ENCODE results near the gene VWA3B.
"Not testable (repeated sequence)": the region's sequence is repeated elsewhere in the genome, so short reads cannot be mapped to it uniquely, and the experiment has no call there.

VWA3B gene

GRCh38 chr2:98299211-98299905 lies 212.4 kb downstream of the VWA3B start:
- DNase-seq (ENCODE audit: low read depth), result no peak

DNA sequence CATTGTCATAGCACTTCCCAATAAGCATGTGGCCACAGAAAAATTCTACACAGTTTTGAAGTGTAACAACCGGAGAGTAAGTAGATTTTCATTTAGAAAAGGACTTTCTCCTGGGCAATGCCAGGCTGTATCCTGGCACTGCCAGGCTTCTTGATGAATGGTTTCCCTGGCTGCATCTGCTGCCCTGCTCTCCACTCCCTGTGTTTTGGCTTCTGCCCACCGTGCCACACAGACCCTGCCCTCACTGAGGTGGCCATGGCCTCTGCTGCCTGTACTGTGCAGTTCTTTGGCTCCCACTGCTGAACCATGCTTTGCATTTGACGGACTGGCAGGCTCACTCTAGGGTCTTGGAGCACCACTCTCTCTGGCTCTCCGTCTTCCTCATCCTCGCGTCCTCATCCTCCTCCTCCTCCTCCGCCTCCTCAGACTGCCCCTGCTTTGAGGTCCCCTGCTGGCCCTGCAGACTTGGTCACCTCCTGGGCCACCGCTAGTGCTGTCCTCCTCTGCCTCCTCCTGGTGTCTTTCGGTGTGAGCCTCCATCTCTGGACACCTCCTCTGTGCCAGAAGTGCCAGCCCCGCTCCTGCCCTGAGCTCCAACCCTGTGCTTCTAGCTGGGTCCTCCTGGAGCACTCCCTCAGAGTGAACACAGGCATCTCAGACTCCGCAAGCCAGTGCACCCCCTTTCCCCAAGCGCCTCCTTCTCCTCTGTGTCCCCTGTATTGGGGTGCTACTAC lies 213.3 kb downstream of the VWA3B start:
- DNase-seq (ENCODE audit: low read depth), result no peak

GRCh38 chr2:98301469-98301868 lies 214.5 kb downstream of the VWA3B start:
- DNase-seq (ENCODE audit: low read depth), result no peak

GRCh38 chr2:98307131-98307696 lies 220.2 kb downstream of the VWA3B start:
- not testable (repeated sequence) for DNase-seq (ENCODE audit: low read depth)

DNA sequence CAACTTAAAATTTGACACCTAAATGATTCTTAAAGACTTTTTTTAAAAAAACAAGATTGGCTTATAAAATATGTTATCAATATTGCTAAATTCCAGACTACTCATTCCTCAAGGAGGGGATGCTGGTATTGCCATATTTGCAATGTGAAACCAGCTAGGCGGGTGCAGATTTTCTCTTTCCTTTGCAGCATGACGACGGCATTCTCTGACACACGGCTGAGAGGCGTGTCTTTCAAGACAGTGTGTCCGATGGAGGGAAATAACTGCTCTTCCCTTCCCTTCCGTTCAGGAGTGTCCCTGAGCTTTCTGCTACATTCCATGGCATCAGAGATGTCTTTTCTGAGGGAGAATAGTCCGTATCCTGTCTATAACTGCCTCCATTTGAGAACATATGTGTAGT lies 221.1 kb downstream of the VWA3B start:
- no peak for DNase-seq (ENCODE audit: low read depth)

DNA sequence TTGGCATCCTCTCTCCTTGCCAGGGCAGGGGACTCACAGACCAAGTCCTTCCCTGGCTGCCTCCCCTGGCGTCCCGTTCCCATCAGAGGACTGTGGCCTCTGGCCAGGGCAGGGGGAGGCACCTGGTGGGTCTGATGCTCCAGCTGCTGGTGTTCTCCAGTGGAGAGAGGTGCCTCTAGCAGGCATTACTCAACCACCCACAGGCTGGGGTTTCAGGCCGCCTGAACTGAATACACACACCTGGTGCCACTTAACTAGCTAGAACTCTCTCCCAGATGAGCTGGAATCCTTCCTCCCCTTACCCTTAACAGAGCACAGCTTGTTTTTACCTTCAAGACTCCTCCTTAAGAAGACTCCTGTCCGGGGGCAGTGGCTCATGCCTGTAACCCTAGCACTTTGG lies 221.6 kb downstream of the VWA3B start:
- no peak for DNase-seq (ENCODE audit: low read depth)

DNA sequence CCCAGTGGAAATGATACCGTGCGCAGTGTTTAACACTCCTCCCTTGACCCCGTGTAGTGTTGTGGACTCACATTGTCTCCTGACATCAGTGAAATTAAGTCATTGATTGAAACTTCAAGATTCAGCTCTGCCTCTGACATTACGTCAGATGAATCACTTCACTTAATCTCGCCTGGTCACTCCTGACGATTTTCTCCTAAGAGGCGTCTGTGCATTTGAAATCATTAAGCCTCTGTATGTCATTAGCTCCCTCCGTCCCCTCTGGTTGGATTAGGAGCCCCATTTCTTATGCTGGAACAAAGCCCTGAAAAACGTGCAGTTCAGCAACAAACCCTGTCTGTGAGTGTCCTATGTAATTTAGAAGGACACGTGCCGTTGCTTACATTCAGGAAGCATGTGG lies 222.6 kb downstream of the VWA3B start:
- no peak for DNase-seq (ENCODE audit: low read depth)

GRCh38 chr2:98310010-98310409 lies 223.0 kb downstream of the VWA3B start:
- DNase-seq (ENCODE audit: low read depth), result no peak

- no peak for DNase-seq (ENCODE audit: low read depth)
Measured at GRCh38 chr2:98311090-98311489, 224.1 kb downstream of the VWA3B start.

DNA sequence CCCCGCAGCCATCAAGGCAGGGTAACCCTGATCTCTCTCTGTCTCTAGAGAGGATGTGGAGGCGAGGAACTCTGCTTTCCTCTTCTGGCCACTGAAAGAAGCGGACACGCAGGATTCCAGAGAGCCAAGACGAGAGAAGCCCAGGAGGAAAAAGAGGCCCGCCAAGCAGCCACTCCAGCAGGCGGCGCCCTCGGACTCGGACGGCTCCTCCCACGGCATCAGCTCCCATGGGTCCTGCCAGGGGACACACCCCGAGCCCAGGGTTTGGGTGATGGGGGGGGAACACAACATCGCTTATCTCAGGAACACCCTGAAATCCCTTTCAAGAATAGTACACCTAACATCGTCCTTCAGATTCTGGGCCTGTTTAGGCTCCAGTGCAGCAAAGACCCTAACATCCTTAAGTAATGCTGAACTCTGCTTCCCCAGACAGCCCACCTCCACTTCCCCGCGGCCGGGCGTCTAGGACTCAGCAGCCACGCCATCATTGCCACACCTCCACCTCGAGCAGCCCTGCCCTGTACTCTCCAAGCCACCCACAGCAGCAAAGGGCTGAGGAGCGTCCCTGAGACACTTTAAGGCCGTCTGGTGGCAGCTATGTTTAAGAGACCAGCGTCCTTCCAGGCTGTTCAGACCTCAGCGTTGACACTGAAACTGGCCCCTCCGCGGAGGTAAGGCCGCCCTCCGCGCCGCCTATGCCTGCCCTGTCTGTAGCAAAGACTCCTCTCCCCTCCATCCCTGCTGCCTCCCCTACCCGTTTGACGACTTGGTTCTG lies 225.0 kb downstream of the VWA3B start:
- no peak for DNase-seq (ENCODE audit: low read depth)

DNA sequence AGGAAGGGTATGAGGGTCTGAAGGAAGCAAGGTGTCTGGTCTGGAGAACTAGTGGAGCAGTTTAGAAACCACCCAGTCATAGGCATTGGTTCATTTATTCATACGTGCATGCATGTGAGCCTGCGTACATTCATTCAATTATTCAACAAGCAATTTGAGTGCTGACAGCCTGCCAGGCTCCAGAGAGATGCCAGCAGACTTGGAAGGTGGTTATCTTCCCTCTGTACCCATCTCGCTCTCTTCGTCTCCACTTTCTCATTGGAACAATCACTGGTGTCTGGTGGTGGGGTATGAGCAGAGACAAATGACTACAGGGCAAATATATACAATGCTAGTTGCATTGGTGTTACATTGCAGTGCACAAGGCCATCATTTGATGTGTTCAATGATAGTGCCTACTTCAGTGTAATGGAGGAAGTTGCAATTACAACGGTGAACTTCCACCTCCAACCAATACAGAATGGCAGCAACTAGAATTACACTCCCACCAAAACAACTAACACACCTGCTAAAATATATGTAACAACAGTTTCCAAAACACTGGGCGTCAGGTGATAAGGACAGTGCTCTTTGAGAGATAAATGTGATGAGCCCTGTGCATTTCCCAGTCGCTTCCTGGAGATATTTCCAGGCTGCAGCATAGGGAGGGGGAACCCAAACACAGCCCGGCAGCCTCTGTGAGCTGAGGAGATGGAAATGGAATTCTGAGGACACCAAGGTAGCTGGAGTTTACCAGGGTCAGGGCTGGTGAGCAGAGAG lies 226.7 kb downstream of the VWA3B start:
- DNase-seq (ENCODE audit: low read depth), result no peak

- DNase-seq (ENCODE audit: low read depth), result no peak
Measured at GRCh38 chr2:98314251-98314650, 227.3 kb downstream of the VWA3B start.

DNA sequence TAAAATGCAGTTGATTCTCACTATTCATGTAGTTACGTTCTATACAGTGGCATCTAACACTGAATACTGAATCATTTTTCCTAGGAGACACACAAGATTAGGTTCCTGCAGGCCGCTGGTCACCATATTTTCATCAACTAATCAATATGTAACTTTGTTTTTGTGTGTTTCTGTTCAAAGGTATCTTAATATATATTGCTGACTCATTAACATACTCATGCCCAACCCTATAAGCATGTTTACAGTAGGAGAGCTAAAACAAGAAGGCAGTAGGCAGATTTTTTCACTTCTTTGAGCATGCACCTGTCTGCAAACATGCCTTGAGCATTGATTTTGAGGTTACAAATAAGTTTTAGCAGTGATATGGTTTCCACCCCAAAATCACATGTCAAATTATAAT lies 229.0 kb downstream of the VWA3B start:
- no peak for DNase-seq (ENCODE audit: low read depth)

GRCh38 chr2:98317214-98317613 lies 230.2 kb downstream of the VWA3B start:
- no peak for DNase-seq (ENCODE audit: low read depth)

DNA sequence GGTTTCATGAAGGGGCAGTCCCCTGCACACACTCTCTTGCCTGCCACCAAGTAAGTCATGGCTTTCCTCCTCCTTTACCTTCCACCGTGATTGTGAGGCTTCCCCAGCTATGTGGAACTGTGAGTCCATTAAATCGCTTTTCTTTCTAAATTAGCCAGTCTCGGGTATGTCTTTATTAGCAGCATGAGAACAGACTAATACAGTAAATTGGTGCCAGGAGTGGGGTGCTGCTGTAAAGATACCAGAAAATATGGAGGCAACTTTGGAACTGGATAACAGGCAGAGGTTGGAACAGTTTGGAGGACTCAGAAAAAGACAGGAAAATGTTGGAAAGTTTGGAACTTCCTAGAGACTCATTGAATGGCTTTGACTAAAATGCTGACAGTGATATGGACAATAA lies 233.2 kb downstream of the VWA3B start:
- not testable (repeated sequence) for DNase-seq (ENCODE audit: low read depth)

DNA sequence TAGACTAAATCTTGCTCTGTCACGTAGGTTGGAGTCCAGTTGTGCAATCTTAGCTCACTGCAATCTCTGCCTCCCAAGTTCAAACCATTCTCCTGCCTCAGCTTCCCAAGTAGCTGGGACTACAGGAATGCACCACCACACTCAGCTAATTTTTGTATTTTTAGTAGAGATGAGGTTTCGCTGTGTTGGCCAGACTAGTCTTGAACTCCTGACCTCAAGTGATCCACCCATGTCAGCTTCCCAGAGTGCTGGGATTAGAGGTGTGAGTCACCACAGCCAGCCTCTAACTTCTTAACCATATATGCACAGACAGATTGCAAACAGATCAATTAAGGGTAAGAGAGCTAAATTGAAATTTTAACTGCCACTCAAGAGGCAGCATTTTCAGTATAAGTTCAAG lies 237.2 kb downstream of the VWA3B start:
- DNase-seq (ENCODE audit: low read depth), result no peak

DNA sequence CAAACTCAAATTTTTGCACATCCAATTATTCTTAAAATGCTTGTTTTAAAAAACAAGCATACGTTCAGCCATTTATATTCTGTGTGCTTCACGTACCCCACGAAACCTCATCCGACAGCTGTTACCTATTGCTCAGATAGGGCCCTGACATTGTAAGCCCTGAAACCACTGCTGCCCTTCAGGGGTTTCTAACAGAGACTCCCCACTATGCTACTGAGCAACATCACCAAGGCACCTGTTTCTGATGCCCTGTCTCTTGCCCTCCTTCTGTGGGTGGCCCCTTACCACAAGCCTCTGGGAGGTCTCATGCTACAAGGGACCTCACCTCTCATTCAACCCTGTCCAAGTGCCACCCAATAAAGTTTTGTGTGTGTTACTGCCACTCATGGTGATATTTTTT lies 240.8 kb downstream of the VWA3B start:
- DNase-seq (ENCODE audit: low read depth), result no peak

GRCh38 chr2:98329549-98329948 lies 242.6 kb downstream of the VWA3B start:
- DNase-seq (ENCODE audit: low read depth), result no peak

GRCh38 chr2:98332989-98333388 lies 246.0 kb downstream of the VWA3B start:
- no peak for DNase-seq (ENCODE audit: low read depth)

- DNase-seq (ENCODE audit: low read depth), result no peak
Measured at GRCh38 chr2:98333922-98334321, 247.0 kb downstream of the VWA3B start.

GRCh38 chr2:98334439-98335078 lies 247.6 kb downstream of the VWA3B start:
- DNase-seq (ENCODE audit: low read depth), result peak; percentile 62

Measured in fibroblast of the conjunctiva (primary cell).